SK-N-SH treated with all-trans-retinoic acid at 6 μM for 48 hours (cell line): ENCODE results near the gene PGAM5.

Source experiments
- ATAC-seq: fragments of 200-7000 bp; cut with Tn5 transposase; 3 replicates; pipeline ENCODE4 v1.9.1; 2020; ENCODE audit warnings: mild to moderate bottlenecking, moderate library complexity
- BACH2 ChIP-seq: fragments of 250-450 bp; sonication (Bioruptor Pico); IDR thresholded peaks from 2 replicates; pipeline ENCODE4 v1.9.0; 2021; ENCODE audit warnings: mild to moderate bottlenecking, borderline replicate concordance
- CSDC2 ChIP-seq: fragments of 250-450 bp; sonication (Bioruptor Pico); IDR thresholded peaks from 2 replicates; pipeline ENCODE4 v1.5.0; 2020; ENCODE audit warnings: mild to moderate bottlenecking, moderate library complexity
- ESRRG ChIP-seq: fragments of 250-450 bp; sonication (Bioruptor Pico); IDR thresholded peaks from 2 replicates; pipeline ENCODE4 v1.6.1; 2021; ENCODE audit warnings: mild to moderate bottlenecking
- GLIS3 ChIP-seq: fragments of 250-450 bp; sonication (Bioruptor Pico); IDR thresholded peaks from 2 replicates; pipeline ENCODE4 v1.5.0; 2020; ENCODE audit warnings: mild to moderate bottlenecking, moderate library complexity
- ISL1 ChIP-seq: fragments of 250-450 bp; sonication (Bioruptor Pico); IDR thresholded peaks from 2 replicates; pipeline ENCODE4 v2.1.2; 2022; ENCODE audit warnings: mild to moderate bottlenecking, moderate library complexity
- OSR1 ChIP-seq: fragments of 250-450 bp; sonication (Bioruptor Pico); IDR thresholded peaks from 2 replicates; pipeline ENCODE4 v1.8.0; 2022; ENCODE audit warnings: moderate library complexity, mild to moderate bottlenecking, inconsistent platforms
- PPARA ChIP-seq: fragments of 250-450 bp; sonication (Bioruptor Pico); IDR thresholded peaks from 2 replicates; pipeline ENCODE4 v1.5.0; 2020; ENCODE audit warnings: mild to moderate bottlenecking, borderline replicate concordance
- RARB ChIP-seq: fragments of 250-450 bp; sonication (Bioruptor Pico); IDR thresholded peaks from 2 replicates; pipeline ENCODE4 v1.8.0; 2021; ENCODE audit warnings: mild to moderate bottlenecking, moderate library complexity
- SNAI2 ChIP-seq: fragments of 250-450 bp; sonication (Bioruptor Pico); IDR thresholded peaks from 2 replicates; pipeline ENCODE4 v1.5.0; 2020; ENCODE audit warnings: mild to moderate bottlenecking, moderate library complexity
- TCF4 ChIP-seq: fragments of 250-450 bp; sonication (Bioruptor Pico); IDR thresholded peaks from 2 replicates; pipeline ENCODE4 v1.8.0; 2021; ENCODE audit warnings: mild to moderate bottlenecking, moderate library complexity, borderline replicate concordance
- TOX ChIP-seq: fragments of 250-450 bp; sonication (Bioruptor Pico); IDR thresholded peaks from 2 replicates; pipeline ENCODE4 v1.8.0; 2021; ENCODE audit warnings: mild to moderate bottlenecking, moderate library complexity, borderline replicate concordance
- ZC3H10 ChIP-seq: fragments of 250-450 bp; sonication (Bioruptor Pico); IDR thresholded peaks from 2 replicates; pipeline ENCODE4 v1.5.1; 2021; ENCODE audit warnings: mild to moderate bottlenecking, moderate library complexity
- ZFP3 ChIP-seq: fragments of 250-450 bp; sonication (Bioruptor Pico); IDR thresholded peaks from 2 replicates; pipeline ENCODE4 v1.5.0; 2020; ENCODE audit warnings: mild to moderate bottlenecking, moderate library complexity
- ZFP30 ChIP-seq: fragments of 450-650 bp; formaldehyde crosslinking; IDR thresholded peaks from 2 replicates; pipeline ENCODE4 v1.5.0; 2022; ENCODE audit warnings: mild to moderate bottlenecking, moderate library complexity
- ZNF565 ChIP-seq: fragments of 450-650 bp; formaldehyde crosslinking; conservative IDR thresholded peaks from 2 replicates; pipeline ENCODE4 v1.5.0; 2020; ENCODE audit warnings: low read depth, mild to moderate bottlenecking, moderate library complexity
- ZNF70 ChIP-seq: fragments of 450-650 bp; formaldehyde crosslinking; IDR thresholded peaks from 2 replicates; pipeline ENCODE4 v1.5.0; 2020; ENCODE audit warnings: mild to moderate bottlenecking, moderate library complexity
- ZNF8 ChIP-seq: fragments of 450-650 bp; formaldehyde crosslinking; IDR thresholded peaks from 2 replicates; pipeline ENCODE4 v1.5.0; 2020; ENCODE audit warnings: mild to moderate bottlenecking, moderate library complexity
- TF ChIP-seq, protein P1 (sequence below): fragments of 250-450 bp; sonication (Bioruptor Pico); IDR thresholded peaks from 2 replicates; pipeline ENCODE4 v1.8.0; 2020; ENCODE audit warnings: mild to moderate bottlenecking, moderate library complexity, borderline replicate concordance
- TF ChIP-seq, protein P2 (sequence below): fragments of 250-450 bp; sonication (Bioruptor Pico); IDR thresholded peaks from 2 replicates; pipeline ENCODE4 v1.5.0; 2020; ENCODE audit warnings: mild to moderate bottlenecking, moderate library complexity
- TF ChIP-seq, protein P3 (sequence below): fragments of 250-450 bp; sonication (Bioruptor Pico); IDR thresholded peaks from 2 replicates; pipeline ENCODE4 v1.8.0; 2021; ENCODE audit warnings: low read depth, mild to moderate bottlenecking, moderate library complexity, borderline replicate concordance
- TF ChIP-seq, protein P4 (sequence below): fragments of 250-450 bp; sonication (Bioruptor Pico); IDR thresholded peaks from 2 replicates; pipeline ENCODE4 v1.5.1; 2020; ENCODE audit warnings: low read depth, mild to moderate bottlenecking, moderate library complexity
- TF ChIP-seq, protein P5 (sequence below): fragments of 250-450 bp; sonication (Bioruptor Pico); IDR thresholded peaks from 2 replicates; pipeline ENCODE4 v1.5.1; 2021; ENCODE audit warnings: mild to moderate bottlenecking, moderate library complexity

PGAM5 gene

DNA sequence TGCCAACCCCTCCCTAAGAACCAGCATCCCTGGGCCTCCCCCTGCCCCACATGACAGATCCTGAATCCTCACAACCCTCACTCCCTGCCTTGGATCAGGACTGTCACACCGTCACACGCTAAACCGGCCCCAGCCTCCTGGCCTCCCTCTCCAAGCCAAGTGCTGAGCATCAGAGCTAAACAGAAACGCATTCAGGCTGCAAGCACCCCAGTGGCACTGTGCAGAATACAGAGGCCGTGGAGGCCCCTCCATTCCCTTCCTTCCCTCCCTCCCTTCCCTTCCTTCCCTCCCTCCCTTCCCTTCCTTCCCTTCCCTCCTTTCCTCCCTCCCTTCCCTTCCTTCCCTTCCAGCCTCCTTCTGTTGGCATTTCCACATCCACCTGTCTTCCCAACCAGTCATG, 36.1 kb upstream of the PGAM5 start:
- no peak for ATAC-seq
- TF ChIP-seq ZC3H10 (CRISPR knock-in tag): no peak
- TF ChIP-seq ZNF565 (CRISPR knock-in tag): no peak
- TF ChIP-seq, protein P1, sequence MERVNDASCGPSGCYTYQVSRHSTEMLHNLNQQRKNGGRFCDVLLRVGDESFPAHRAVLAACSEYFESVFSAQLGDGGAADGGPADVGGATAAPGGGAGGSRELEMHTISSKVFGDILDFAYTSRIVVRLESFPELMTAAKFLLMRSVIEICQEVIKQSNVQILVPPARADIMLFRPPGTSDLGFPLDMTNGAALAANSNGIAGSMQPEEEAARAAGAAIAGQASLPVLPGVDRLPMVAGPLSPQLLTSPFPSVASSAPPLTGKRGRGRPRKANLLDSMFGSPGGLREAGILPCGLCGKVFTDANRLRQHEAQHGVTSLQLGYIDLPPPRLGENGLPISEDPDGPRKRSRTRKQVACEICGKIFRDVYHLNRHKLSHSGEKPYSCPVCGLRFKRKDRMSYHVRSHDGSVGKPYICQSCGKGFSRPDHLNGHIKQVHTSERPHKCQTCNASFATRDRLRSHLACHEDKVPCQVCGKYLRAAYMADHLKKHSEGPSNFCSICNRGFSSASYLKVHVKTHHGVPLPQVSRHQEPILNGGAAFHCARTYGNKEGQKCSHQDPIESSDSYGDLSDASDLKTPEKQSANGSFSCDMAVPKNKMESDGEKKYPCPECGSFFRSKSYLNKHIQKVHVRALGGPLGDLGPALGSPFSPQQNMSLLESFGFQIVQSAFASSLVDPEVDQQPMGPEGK (CRISPR knock-in tag): no peak
- TF ChIP-seq, all 23 proteins: peak for 0

DNA sequence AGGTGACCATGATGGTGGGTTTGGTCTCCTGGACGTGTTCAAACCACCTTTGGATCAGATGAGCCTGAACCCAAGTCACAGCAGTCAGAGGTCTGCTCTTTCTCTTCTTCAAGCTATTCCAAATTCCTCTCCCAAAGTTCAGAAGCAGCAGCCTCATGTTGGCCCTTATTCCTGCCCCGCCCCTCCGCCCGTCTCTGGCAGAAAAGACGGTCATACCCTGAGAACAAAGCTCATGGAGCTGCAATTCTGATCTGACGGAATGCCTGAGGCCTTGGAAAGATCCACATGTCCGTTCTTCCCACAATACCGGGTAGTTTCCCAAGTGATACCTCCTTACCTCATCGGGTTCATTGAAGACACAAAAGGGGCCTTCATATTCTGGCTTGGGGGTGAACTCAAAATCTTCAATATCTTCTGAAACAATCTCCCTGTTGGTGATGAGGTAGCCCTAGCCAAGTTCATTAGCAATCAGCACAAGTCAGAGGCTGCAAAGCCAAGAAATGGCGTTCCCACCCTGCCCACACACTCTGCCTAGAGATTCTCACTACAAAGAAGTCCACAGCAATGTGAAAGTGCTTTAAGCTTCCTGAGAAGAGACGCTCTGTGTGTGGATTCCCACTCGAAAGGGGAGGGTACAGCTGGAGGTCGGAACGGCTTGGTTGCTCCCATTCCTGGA, 34.7 kb upstream of the PGAM5 start:
- TF ChIP-seq BACH2 (CRISPR knock-in tag) (no peak), ZNF70 (CRISPR knock-in tag) (no peak), ISL1 (CRISPR knock-in tag) (no peak), ESRRG (CRISPR knock-in tag) (no peak), TOX (CRISPR knock-in tag) (no peak), SNAI2 (CRISPR knock-in tag) (no peak), RARB (CRISPR knock-in tag) (no peak), ZC3H10 (CRISPR knock-in tag) (no peak), PPARA (no peak), CSDC2 (no peak), TCF4 (CRISPR knock-in tag) (no peak), OSR1 (CRISPR knock-in tag) (no peak), ZFP30 (CRISPR knock-in tag) (no peak), GLIS3 (CRISPR knock-in tag) (no peak)
- TF ChIP-seq, protein P2, sequence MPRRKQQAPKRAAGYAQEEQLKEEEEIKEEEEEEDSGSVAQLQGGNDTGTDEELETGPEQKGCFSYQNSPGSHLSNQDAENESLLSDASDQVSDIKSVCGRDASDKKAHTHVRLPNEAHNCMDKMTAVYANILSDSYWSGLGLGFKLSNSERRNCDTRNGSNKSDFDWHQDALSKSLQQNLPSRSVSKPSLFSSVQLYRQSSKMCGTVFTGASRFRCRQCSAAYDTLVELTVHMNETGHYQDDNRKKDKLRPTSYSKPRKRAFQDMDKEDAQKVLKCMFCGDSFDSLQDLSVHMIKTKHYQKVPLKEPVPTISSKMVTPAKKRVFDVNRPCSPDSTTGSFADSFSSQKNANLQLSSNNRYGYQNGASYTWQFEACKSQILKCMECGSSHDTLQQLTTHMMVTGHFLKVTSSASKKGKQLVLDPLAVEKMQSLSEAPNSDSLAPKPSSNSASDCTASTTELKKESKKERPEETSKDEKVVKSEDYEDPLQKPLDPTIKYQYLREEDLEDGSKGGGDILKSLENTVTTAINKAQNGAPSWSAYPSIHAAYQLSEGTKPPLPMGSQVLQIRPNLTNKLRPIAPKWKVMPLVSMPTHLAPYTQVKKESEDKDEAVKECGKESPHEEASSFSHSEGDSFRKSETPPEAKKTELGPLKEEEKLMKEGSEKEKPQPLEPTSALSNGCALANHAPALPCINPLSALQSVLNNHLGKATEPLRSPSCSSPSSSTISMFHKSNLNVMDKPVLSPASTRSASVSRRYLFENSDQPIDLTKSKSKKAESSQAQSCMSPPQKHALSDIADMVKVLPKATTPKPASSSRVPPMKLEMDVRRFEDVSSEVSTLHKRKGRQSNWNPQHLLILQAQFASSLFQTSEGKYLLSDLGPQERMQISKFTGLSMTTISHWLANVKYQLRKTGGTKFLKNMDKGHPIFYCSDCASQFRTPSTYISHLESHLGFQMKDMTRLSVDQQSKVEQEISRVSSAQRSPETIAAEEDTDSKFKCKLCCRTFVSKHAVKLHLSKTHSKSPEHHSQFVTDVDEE: no peak
- TF ChIP-seq, protein P3, sequence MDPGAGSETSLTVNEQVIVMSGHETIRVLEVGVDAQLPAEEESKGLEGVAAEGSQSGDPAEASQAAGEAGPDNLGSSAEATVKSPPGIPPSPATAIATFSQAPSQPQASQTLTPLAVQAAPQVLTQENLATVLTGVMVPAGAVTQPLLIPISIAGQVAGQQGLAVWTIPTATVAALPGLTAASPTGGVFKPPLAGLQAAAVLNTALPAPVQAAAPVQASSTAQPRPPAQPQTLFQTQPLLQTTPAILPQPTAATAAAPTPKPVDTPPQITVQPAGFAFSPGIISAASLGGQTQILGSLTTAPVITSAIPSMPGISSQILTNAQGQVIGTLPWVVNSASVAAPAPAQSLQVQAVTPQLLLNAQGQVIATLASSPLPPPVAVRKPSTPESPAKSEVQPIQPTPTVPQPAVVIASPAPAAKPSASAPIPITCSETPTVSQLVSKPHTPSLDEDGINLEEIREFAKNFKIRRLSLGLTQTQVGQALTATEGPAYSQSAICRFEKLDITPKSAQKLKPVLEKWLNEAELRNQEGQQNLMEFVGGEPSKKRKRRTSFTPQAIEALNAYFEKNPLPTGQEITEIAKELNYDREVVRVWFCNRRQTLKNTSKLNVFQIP (CRISPR knock-in tag): no peak
- TF ChIP-seq, protein P4, sequence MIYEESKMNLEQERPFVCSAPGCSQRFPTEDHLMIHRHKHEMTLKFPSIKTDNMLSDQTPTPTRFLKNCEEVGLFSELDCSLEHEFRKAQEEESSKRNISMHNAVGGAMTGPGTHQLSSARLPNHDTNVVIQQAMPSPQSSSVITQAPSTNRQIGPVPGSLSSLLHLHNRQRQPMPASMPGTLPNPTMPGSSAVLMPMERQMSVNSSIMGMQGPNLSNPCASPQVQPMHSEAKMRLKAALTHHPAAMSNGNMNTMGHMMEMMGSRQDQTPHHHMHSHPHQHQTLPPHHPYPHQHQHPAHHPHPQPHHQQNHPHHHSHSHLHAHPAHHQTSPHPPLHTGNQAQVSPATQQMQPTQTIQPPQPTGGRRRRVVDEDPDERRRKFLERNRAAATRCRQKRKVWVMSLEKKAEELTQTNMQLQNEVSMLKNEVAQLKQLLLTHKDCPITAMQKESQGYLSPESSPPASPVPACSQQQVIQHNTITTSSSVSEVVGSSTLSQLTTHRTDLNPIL (CRISPR knock-in tag): no peak
- TF ChIP-seq, protein P5, sequence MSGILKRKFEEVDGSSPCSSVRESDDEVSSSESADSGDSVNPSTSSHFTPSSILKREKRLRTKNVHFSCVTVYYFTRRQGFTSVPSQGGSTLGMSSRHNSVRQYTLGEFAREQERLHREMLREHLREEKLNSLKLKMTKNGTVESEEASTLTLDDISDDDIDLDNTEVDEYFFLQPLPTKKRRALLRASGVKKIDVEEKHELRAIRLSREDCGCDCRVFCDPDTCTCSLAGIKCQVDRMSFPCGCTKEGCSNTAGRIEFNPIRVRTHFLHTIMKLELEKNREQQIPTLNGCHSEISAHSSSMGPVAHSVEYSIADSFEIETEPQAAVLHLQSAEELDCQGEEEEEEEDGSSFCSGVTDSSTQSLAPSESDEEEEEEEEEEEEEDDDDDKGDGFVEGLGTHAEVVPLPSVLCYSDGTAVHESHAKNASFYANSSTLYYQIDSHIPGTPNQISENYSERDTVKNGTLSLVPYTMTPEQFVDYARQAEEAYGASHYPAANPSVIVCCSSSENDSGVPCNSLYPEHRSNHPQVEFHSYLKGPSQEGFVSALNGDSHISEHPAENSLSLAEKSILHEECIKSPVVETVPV (CRISPR knock-in tag): no peak
- no peak for ATAC-seq

DNA sequence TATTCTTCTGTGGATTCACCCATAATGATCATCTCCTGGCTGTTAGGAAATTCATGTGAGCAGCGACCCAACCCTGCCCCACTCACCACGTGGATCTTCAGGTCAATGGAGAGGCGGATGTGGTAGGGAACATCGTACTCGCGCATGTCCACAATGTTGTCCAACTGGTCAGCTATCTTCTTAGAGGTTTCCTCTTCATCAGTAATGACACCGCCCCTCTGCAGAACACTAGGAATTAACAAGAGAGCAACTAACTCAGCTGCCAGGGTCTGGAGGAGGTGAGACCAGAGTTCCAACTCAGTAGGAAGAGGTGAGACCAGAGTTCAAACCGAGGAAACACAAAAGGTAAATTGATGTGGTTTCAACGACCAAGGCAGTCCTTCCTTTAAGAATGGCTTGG, 33.1 kb upstream of the PGAM5 start:
- no peak for ATAC-seq
- TF ChIP-seq, protein P4 (CRISPR knock-in tag): no peak
- TF ChIP-seq, protein P5 (CRISPR knock-in tag): no peak
- no peak for TF ChIP-seq ZFP3 (CRISPR knock-in tag)
- no peak for TF ChIP-seq RARB (CRISPR knock-in tag)
- TF ChIP-seq TOX (CRISPR knock-in tag): no peak
- TF ChIP-seq OSR1 (CRISPR knock-in tag): no peak
- no peak for TF ChIP-seq PPARA
- TF ChIP-seq ZNF70 (CRISPR knock-in tag): no peak
- no peak for TF ChIP-seq TCF4 (CRISPR knock-in tag)
- TF ChIP-seq, protein P2: no peak
- TF ChIP-seq ISL1 (CRISPR knock-in tag): no peak
- no peak for TF ChIP-seq ZFP30 (CRISPR knock-in tag)
- no peak for TF ChIP-seq ZNF8
- TF ChIP-seq BACH2 (CRISPR knock-in tag): no peak
